Daoy (cell line): ENCODE measurements around the gene ZCCHC14. TPM values are rescaled to one million over a fixed set of nuclear protein-coding genes. Genes with fewer than 3 reads are reported as not detected.
"Not testable (repeated sequence)": the region's sequence is repeated elsewhere in the genome, so short reads cannot be mapped to it uniquely, and the experiment has no call there.

Experiments used
- DNase-seq: peaks from one replicate; pipeline ENCODE4 v3.0.0-alpha.2; 2015; ENCODE audit warnings: low read depth
- total RNA-seq: library from RNA; depleted of rRNA; stranded (reverse); fragments of >200 nt; shearing (Covaris generic); gene quantifications from 2 replicates; pipeline ENCODE4 v1.2.3, GENCODE V29; 2014

ZCCHC14 gene
- total RNA-seq, 1 experiment from 2014 or later = 4.2 TPM

GRCh38 chr16:87497023-87497766 is 4.4 kb upstream of the ZCCHC14 start:
- DNase-seq = not testable (repeated sequence)

GRCh38 chr16:87496447-87496801 is 3.6 kb upstream of the ZCCHC14 start:
- no peak for DNase-seq

- DNase-seq = no peak
These were observed 3.0 kb upstream of the ZCCHC14 start for GRCh38 chr16:87495578-87496446.

GRCh38 chr16:87493608-87494280 is 920 bp upstream of the ZCCHC14 start:
- no peak for DNase-seq

GRCh38 chr16:87492291-87492630 is 563 bp downstream of the ZCCHC14 start:
- no peak for DNase-seq

- DNase-seq = peak; percentile 46
These were observed 1.1 kb downstream of the ZCCHC14 start for GRCh38 chr16:87491522-87492290.

- not testable (repeated sequence) for DNase-seq
These were observed 1.9 kb downstream of the ZCCHC14 start for GRCh38 chr16:87490799-87491521.

- DNase-seq = no peak
These were observed 2.6 kb downstream of the ZCCHC14 start for GRCh38 chr16:87490096-87490798.

- no peak for DNase-seq
These were observed 3.3 kb downstream of the ZCCHC14 start for GRCh38 chr16:87489434-87490045.

- not testable (repeated sequence) for DNase-seq
These were observed 3.9 kb downstream of the ZCCHC14 start for GRCh38 chr16:87488960-87489359.

GRCh38 chr16:87487361-87487924 is 5.4 kb downstream of the ZCCHC14 start:
- DNase-seq = no peak

- no peak for DNase-seq
These were observed 6.0 kb downstream of the ZCCHC14 start for GRCh38 chr16:87486713-87487247.

- DNase-seq = no peak
These were observed 6.5 kb downstream of the ZCCHC14 start for GRCh38 chr16:87486282-87486681.

- DNase-seq = not testable (repeated sequence)
These were observed 7.0 kb downstream of the ZCCHC14 start for GRCh38 chr16:87485792-87486191.

- peak; percentile 33 for DNase-seq
These were observed 8.1 kb downstream of the ZCCHC14 start for GRCh38 chr16:87484487-87485331.

GRCh38 chr16:87483481-87483880 is 9.3 kb downstream of the ZCCHC14 start:
- no peak for DNase-seq

GRCh38 chr16:87482670-87483069 is 10.2 kb downstream of the ZCCHC14 start:
- not testable (repeated sequence) for DNase-seq

- DNase-seq = no peak
These were observed 10.6 kb downstream of the ZCCHC14 start for GRCh38 chr16:87482266-87482665.
